Fibroblast of lung (primary cell): Measurements from ENCODE around the gene FOXF2. TPM values are rescaled to one million over a fixed set of nuclear protein-coding genes. Genes with fewer than 3 reads are reported as not detected.

Experiments
- DNase-seq, 2 donors: peaks; one replicate each; pipeline versions ENCODE4 v3.0.0 to v3.0.0-alpha.2; 2010; ENCODE audit warnings: low read depth in 2 of 2
- H2AFZ ChIP-seq: 2 replicates; pipeline ENCODE4 v1.5.1; 2012; ENCODE audit warnings: low read length, control low read depth, inconsistent platforms
- H3K27ac ChIP-seq: 2 replicates; pipeline ENCODE4 v1.5.1; 2011; ENCODE audit warnings: low read length, control low read depth; ENCODE audit not compliant: insufficient read depth
- H3K27me3 ChIP-seq: 2 replicates; pipeline ENCODE4 v1.5.1; 2011; ENCODE audit warnings: mild to moderate bottlenecking, low read length; ENCODE audit not compliant: control insufficient read depth, insufficient read depth
- H3K36me3 ChIP-seq: 2 replicates; pipeline ENCODE4 v1.5.1; 2011; ENCODE audit warnings: low read length; ENCODE audit not compliant: control insufficient read depth, insufficient read depth
- H3K4me1 ChIP-seq: 2 replicates; pipeline ENCODE4 v1.5.1; 2011; ENCODE audit warnings: low read length; ENCODE audit not compliant: control insufficient read depth, insufficient read depth; ENCODE audit errors: extremely low read depth
- H3K4me2 ChIP-seq: 2 replicates; pipeline ENCODE4 v1.5.1; 2011; ENCODE audit warnings: low read length, control low read depth; ENCODE audit not compliant: insufficient read depth; ENCODE audit errors: extremely low read depth
- H3K4me3 ChIP-seq, 4 experiments: fragments of 200-600 bp in 1 of 4; sonication (generic) in 1 of 4; replicated peaks in 1 of 4; 2 replicates each; pipeline ENCODE4 v1.5.1; 2011 to 2016; ENCODE audit warnings: low read length in 4 of 4, low read depth in 3 of 4, mild to moderate bottlenecking in 3 of 4, control low read depth in 2 of 4, inconsistent platforms in 1 of 4, mixed read lengths in 1 of 4; ENCODE audit not compliant: insufficient read depth in 1 of 4; ENCODE audit errors: control extremely low read depth in 1 of 4
- H3K79me2 ChIP-seq: 2 replicates; pipeline ENCODE4 v1.5.1; 2012; ENCODE audit warnings: mild to moderate bottlenecking, low read length, inconsistent platforms; ENCODE audit not compliant: control insufficient read depth, insufficient read depth
- H3K9ac ChIP-seq: 2 replicates; pipeline ENCODE4 v1.5.1; 2011; ENCODE audit warnings: mild to moderate bottlenecking, low read length, control low read depth; ENCODE audit not compliant: insufficient read depth
- H3K9me3 ChIP-seq: 2 replicates; pipeline ENCODE4 v1.5.1; 2012; ENCODE audit warnings: low read depth, low read length; ENCODE audit not compliant: control insufficient read depth, insufficient read depth
- H4K20me1 ChIP-seq: 2 replicates; pipeline ENCODE4 v1.5.1; 2011; ENCODE audit warnings: low read length; ENCODE audit not compliant: control insufficient read depth, insufficient read depth; ENCODE audit errors: extremely low read depth
- EZH2 ChIP-seq: IDR thresholded peaks from 2 replicates; pipeline ENCODE4 v1.5.1; 2012; ENCODE audit warnings: low read length, control low read depth, mild to moderate bottlenecking; ENCODE audit errors: missing control alignments
- polyA plus RNA-seq, 2 donors: library from polyadenylated mRNA; depleted of rRNA in 1 of 2; stranded (reverse) in 1 of 2; unstranded in 1 of 2; fragments of >200 nt; gene quantifications; 2 replicates each; pipeline ENCODE4 v1.2.1, GENCODE V29; 2011 to 2012; ENCODE audit warnings: missing spikeins in 1 of 2
- total RNA-seq: library from RNA; depleted of rRNA; stranded (reverse); fragments of >200 nt; gene quantifications from 2 replicates; pipeline ENCODE4 v1.2.1, GENCODE V29; 2014
- TF ChIP-seq, protein P1 (sequence below), 2 donors: IDR thresholded peaks in 1 of 2; conservative IDR thresholded peaks in 1 of 2; 1 replicate in 1 of 2; 2 replicates in 1 of 2; pipeline ENCODE4 v1.5.1; 2011 to 2012; ENCODE audit warnings: low read length in 2 of 2, control low read depth in 1 of 2, inconsistent platforms in 1 of 2, low read depth in 1 of 2, mild to moderate bottlenecking in 1 of 2

FOXF2 gene
- total and polyA plus RNA-seq, 2 donors (not counting 1 experiment from before 2014, with no cell fraction given) = 32.9 to 42.5 TPM

DNA sequence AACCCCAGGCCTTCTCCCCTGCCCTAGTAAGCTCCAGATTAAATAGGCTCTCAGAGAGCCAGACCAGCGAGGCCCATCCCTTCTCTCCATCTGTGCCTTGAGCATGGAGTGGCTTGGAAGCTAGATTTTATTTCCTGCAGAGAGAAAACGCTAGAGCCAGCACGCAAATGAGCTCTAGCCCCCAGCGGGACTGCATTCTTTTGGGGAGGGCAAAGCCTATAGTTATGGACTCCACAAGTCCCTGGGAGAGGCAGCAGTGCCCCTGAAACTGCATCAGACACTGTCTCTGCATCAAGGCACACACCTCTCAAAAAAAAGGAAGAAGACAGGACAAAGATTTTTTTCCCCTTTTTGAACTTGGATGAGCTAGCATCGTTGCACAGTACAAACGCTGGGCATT is 15.8 kb downstream of the FOXF2 start:
- no peaks in the 10 kb centered on the region for H3K27me3 ChIP-seq

DNA sequence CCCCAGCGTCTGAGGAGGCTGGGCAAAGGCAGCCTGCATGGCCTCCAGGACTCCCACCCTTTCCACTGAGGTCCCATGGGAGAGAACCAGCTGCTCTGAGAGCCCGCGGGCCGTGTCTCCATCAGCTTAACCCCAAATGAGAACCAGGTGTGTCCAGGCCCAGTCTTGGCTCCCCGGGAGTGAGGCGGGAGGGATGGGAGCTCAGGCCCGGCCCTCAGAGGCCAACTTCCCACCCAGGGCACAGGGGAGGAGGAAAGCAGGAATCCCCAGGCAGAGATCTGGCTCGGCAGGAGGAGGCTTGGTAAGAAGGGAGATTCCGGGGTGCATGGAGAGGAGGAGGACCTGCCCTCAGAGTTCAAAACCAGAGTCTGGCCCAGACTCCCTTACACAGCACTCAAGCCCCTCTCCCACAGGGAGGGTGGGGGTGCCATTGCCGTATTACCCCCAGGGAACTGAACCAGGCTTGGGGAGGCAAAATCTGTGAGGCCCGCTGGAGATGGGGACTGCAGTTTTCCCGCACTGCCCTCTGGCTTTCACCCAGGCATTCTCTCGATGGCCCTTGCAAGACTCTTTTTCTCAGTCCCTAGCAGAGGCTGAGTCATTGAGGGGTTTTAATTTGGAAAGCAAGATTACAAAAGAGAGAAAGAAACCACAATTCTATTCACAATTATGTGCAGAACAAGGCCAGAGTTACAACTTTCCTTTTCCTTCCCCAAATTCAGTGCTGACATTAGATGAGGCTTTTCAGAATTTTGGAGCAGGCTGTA is 17.1 kb downstream of the FOXF2 start:
- H3K36me3 ChIP-seq = no peaks in the 10 kb centered on the region
- H2AFZ ChIP-seq = no peak overlapping the region
- H3K4me1 ChIP-seq = peaks cover 13% of the 10 kb centered on the region
- DNase-seq = peak; percentile 39 to 83
- peak overlapping the region; percentile 42 for H3K27ac ChIP-seq
- no peaks in the 10 kb centered on the region for H3K9me3 ChIP-seq
- no peak overlapping the region for H3K4me3 ChIP-seq
- peak overlapping the region; percentile 40 for H3K4me2 ChIP-seq
- no peaks in the 10 kb centered on the region for H3K27me3 ChIP-seq
- no peak for TF ChIP-seq EZH2
- TF ChIP-seq, protein P1, sequence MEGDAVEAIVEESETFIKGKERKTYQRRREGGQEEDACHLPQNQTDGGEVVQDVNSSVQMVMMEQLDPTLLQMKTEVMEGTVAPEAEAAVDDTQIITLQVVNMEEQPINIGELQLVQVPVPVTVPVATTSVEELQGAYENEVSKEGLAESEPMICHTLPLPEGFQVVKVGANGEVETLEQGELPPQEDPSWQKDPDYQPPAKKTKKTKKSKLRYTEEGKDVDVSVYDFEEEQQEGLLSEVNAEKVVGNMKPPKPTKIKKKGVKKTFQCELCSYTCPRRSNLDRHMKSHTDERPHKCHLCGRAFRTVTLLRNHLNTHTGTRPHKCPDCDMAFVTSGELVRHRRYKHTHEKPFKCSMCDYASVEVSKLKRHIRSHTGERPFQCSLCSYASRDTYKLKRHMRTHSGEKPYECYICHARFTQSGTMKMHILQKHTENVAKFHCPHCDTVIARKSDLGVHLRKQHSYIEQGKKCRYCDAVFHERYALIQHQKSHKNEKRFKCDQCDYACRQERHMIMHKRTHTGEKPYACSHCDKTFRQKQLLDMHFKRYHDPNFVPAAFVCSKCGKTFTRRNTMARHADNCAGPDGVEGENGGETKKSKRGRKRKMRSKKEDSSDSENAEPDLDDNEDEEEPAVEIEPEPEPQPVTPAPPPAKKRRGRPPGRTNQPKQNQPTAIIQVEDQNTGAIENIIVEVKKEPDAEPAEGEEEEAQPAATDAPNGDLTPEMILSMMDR (conservative IDR thresholded peaks at IDR 0.05 in 1 of 2, IDR thresholded peaks at IDR 0.05 in 1 of 2; ENCODE audit: low read depth in 1 of 2, low read length in 2 of 2) = peak in 1 of 2 donors; percentile 36
- no peaks in the 10 kb centered on the region for H3K79me2 ChIP-seq
- no peak overlapping the region for H3K9ac ChIP-seq
- H4K20me1 ChIP-seq = no peaks in the 10 kb centered on the region

More for the DNA sequence above, 15.8 kb downstream of the FOXF2 start:
- H3K36me3 ChIP-seq = no peaks in the 10 kb centered on the region
- H3K9ac ChIP-seq = no peak overlapping the region
- H3K79me2 ChIP-seq = no peaks in the 10 kb centered on the region
- H3K4me1 ChIP-seq = peaks cover 13% of the 10 kb centered on the region
- no peak for DNase-seq
- TF ChIP-seq, protein P1 (conservative IDR thresholded peaks at IDR 0.05 in 1 of 2, IDR thresholded peaks at IDR 0.05 in 1 of 2; ENCODE audit: low read depth in 1 of 2, low read length in 2 of 2) = no peak
- TF ChIP-seq EZH2 = no peak
- no peak overlapping the region for H2AFZ ChIP-seq
- no peak overlapping the region for H3K4me3 ChIP-seq
- no peak overlapping the region for H3K27ac ChIP-seq
- H4K20me1 ChIP-seq = no peaks in the 10 kb centered on the region
- no peak overlapping the region for H3K4me2 ChIP-seq
- no peaks in the 10 kb centered on the region for H3K9me3 ChIP-seq

DNA sequence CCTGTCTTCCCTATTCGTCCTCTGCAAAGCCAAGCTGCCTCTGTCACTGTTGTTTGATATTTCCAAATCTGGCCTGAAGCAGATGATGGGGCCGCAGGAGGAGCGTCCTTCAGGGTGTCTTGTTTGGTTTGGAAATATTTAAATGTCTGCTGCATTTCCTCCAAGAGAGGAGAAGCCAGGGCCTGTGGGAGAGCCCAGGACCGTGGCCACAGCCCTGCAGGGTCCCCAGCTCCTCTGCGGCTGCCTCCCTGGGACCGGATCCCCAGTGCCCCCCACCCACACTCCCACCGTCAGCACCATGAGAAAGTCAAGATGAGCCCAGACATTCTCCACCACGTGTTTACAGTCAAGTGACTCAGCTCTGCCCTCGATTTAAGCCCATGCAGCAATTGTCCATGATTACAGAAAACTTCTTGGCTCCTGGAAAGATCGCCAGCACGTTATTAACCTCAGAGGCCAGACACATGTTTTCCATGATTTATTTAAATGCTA is 18.2 kb downstream of the FOXF2 start:
- TF ChIP-seq, protein P1 (conservative IDR thresholded peaks at IDR 0.05 in 1 of 2, IDR thresholded peaks at IDR 0.05 in 1 of 2; ENCODE audit: low read depth in 1 of 2, low read length in 2 of 2) = no peak
- no peak for TF ChIP-seq EZH2
- peak overlapping the region; percentile 42 for H3K27ac ChIP-seq

More for the DNA sequence above, 18.2 kb downstream of the FOXF2 start:
- H3K79me2 ChIP-seq = no peaks in the 10 kb centered on the region
- peak in 1 of 2 donors; percentile 79 for DNase-seq
- peaks cover 13% of the 10 kb centered on the region for H3K4me1 ChIP-seq
- no peaks in the 10 kb centered on the region for H3K27me3 ChIP-seq
- no peak overlapping the region for H2AFZ ChIP-seq
- H4K20me1 ChIP-seq = no peaks in the 10 kb centered on the region
- H3K9me3 ChIP-seq = no peaks in the 10 kb centered on the region
- H3K9ac ChIP-seq = no peak overlapping the region
- H3K36me3 ChIP-seq = no peaks in the 10 kb centered on the region
- H3K4me3 ChIP-seq = no peak overlapping the region
- peak overlapping the region; percentile 40 for H3K4me2 ChIP-seq
